LHCN-M2 (cell line): ENCODE data around the gene PPP3R1. TPM values are rescaled to one million over a fixed set of nuclear protein-coding genes. Genes with fewer than 3 reads are reported as not detected.

Experiments
- DNase-seq: peaks from one replicate; pipeline ENCODE4 v3.0.0-alpha.2; 2012; ENCODE audit warnings: low read depth
- polyA plus RNA-seq: library from polyadenylated mRNA; unstranded; fragments of >200 nt; gene quantifications from one replicate; pipeline ENCODE4 v1.2.1, GENCODE V29; 2012; ENCODE audit warnings: missing spikeins
- total RNA-seq: library from RNA; depleted of rRNA; stranded (reverse); fragments of >200 nt; gene quantifications from 2 replicates; pipeline ENCODE4 v1.2.3, GENCODE V29; 2014; rRNA removed

The PPP3R1 gene, protein sequence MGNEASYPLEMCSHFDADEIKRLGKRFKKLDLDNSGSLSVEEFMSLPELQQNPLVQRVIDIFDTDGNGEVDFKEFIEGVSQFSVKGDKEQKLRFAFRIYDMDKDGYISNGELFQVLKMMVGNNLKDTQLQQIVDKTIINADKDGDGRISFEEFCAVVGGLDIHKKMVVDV
- total RNA-seq: 20.2 and 23.5 TPM in 2 replicates
- polyA plus RNA-seq: 23.6 TPM

DNA sequence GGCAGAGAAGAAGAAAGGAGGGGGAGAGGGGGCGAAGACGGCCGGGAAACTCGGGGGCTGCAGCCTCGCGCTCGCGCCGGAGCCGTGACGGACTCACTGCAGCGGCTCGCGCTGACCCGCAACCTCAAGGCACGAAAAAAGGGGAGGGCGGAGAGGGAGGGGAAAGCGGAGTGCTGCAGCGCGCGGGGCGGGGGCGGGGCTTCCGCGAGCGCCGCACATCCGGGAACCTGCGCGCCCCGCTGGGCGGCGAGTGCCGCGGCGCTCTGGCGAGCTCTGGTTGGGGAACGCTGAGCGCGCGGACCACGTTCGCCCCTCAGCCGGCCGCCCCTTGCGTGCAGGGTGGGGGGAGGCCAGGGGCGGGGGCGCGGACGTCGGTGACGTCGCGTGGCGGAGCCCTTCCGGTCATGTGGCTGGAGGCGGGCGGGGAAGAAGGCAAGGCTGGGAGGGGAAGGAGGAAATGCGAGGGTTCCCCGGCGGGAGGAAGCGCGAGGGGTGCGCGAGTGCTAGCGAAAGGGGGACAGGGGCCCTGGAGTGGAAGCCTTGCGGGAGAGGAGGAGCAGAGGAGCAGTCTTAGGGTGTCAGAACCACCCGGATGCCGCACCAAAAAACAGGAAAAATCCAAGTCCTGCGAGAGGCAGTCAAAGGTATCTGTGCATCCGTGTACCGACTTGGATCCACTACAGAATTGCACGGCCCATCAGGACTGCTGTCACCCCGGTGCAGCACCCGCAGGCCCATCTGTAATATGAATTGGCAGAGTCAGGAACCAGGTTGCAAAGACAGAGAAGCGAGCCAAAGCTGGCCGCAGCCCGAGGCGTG lies at the start of gene PPP3R1:
Gene PPP3R1, minus strand, starts transcription at position 133 of the 819 bp plus-strand sequence. CDS start 405 bp downstream, outside the sequence.
- peak; percentile 94 for DNase-seq

DNA sequence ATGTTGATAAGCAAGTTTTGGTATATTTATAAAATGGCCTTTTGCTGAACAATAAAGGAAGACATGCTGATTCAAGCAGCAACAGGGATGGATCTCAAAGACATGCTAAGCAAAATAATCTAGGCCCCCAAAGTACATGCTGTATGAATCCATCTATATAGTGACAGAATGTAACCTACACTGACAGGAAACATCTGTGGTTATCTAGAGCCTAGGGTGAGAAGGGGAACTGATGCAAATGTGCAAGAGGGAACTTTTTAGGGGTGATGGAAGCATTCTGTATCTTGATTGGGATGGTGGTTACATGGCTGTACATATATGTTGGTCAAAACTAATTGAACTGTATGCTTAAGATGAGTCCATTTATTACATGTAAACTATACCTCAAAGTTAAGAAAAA lies 43.2 kb upstream of the PPP3R1 start:
- no peak for DNase-seq

DNA sequence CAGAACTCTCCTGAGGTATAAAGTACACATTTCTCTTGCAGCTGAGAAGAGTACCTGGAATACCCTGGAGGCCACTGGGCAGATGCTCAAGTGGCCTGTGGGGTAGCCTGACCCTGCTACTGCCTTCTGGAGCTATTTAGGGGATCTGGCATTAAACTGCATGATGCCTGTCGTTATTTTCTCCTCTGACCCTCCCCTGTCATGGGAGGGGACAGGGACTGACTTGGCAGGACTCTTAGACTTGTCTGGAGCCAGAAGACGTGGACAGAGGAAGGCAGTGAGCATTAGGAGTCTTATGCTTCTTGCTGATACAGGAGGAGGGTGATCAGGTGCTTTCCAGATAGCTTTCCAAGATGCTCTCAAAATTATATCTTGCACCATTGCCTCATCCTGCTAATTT lies 42.6 kb upstream of the PPP3R1 start:
- DNase-seq: no peak

DNA sequence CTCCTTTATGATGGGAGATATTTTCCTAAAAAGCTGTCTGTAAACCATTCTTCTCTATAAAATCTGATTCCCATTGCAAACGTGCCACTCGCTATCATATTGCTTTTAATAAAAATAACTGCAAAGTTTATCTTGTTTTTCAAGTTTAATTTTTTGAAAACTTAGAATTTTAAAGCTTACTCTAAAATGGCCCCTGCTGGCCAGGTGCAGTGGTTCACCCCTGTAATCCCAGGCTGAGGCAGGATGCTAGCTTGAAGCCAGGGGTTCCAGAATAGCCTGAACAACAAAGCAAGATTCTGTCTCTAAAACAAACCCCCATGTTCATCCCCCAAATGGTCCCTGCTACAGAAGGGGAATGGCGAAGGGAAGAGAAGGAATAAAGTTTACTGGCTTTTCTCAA lies 41.9 kb upstream of the PPP3R1 start:
- no peak for DNase-seq

DNA sequence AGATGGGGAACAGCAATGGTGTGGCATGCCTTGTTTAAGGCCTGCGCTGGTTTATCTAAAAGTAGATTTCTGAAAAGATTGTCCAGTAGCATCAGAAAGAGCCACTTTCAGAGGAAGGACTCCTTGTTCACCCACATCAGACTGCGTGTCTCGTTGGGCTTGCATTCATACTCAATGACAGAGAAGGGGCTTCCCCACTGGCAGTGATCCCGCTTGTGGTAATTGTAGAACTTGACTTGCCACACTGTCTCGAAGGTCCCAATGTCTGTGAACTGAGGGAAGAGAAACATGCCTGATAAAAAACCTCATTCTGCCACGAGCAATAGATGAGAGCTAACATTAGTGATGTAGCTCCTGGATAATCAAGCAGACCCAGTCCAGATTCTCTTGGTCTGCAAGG lies 41.4 kb upstream of the PPP3R1 start:
- DNase-seq: no peak

DNA sequence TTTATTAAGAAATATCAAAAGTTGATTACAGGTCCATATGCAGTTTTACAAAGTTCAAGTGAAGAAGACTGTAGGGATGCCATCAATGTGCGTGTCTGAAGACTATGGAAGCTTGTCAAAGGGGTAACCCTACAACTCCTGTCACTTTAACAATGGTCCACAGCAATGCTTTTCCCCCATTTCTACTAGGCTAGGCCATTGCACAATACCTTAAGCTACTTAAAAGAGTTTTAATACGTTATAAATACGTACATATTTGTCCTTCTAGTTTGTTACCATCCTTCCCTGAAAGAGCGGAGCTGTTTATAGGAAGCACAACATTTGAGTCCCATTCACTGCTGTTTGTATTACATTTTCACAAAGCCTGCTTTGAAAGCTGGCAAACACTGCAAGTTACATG lies 40.7 kb upstream of the PPP3R1 start:
- DNase-seq: no peak

DNA sequence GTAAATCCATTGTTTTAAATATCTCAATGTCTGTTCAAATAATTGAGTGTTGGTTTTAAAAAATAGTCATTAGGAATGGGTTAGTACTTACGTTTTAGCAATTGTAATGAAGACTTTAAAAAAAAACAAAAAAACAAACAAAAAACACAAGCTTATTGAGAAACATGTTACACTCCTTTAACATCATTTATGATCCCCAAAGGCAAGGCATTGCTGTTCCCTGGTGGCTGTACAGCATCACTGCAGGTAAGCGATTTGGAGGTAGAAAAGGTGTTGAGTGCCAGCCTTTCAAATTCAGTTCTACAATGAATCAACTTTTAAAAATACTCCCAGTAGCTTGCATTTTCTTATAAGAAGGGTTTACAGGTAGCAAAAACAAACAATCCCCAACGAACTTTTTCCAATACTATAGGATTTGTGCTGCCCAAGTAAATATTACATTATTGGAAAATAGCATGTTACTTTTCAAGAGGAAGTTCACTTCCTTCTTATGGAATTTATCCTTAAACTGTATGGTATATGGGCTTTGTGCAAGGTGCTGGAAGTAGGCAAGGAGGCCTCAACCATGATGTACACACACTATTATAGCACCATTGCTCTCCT lies 39.9 kb upstream of the PPP3R1 start:
- DNase-seq: no peak

DNA sequence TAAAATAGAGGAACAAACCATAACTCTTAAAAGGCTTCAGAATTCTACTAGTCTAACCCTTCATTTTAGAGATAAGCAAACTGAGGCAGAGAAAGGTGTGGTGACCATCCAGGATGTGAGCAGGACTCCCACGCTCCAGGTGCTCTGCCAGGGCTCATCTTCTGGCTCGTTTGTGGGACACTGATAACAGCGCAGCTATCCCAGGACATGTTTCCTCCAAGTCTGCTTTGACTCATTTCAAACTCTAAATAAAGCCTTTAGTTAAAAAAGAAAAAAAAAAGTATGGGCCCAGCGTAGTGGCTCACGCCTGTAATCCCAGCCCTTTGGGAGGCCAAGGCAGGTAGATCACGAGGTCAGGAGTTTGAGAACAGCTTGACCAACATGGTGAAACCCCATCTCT lies 39.0 kb upstream of the PPP3R1 start:
- DNase-seq: no peak

DNA sequence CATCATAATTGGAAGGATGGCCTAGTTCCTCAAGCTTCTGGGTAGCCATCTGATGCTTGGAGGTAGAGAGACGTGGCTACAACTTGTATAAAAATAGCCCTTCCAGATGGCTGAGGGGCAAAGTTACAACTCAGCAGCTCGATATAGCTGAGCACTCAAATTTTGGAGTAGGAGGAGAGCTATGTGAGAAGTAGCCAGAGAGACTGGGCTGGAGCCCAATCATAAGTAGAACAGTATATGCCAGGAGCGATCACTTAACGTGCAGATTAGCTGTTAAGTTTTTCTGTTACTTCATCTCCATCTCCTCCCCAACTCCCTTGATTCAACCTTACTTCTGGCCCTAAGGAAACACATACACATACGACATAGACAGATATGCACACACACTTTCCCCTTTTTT lies 38.6 kb upstream of the PPP3R1 start:
- DNase-seq: no peak

DNA sequence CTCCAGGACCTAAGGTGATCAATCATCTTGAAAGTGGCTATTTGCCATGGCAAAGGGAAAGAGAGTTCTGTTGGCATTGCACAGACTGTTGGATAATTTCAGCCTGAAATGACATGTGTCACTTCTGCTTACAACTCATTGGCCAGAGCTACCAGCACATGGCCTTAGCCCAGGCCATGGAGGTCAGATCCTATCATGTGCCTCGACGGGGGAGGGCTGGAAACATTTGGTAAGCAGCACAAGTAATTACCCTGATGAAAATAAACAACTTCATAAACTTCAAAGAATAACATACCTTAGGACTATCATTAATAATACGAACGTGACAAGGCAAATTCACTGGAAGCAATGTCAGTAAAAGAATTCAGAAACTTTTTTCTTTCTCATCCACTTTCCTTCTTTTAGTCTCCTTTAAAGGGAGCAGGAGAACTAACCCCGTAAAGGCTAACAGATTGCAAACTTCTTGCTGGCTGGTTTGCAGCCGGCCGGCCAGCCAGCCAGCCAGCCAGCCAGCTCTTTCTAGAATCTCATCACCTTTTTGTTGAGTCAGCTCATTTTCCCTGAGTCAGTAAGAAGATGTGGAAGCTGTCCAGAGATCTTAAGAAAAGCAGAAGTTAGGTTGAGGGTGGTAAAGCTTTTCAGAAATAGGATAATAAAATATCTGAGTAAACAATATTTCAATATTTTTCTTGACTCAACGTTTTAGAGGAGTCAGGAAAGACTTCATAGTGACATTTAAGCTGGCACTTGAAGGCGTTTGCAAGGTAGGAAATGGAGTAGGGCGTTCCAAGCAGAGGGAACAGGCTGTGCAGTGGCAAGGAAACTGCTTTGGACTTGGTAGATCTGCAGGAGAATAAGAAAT lies 35.5 kb upstream of the PPP3R1 start:
- peak; percentile 21 for DNase-seq

DNA sequence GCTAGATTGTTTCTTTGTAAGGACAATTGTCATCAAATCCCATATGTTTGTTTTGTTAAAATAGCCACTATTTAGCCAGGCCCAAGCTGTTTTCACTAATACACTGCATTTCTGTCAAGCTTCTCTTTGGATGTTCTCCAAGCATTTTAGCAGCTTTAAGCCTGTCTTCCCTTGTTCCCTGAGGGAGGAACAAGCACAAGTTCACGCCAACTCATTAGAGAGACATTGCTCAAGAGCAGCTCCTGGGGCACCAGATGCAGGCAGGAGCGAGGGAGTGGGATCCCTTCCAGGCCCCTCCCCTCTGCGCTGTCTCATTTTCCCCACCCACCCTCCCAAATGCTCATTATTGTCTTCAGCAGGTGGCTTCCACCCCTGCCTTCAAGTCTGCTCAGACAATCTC lies 32.6 kb upstream of the PPP3R1 start:
- peak; percentile 65 for DNase-seq

DNA sequence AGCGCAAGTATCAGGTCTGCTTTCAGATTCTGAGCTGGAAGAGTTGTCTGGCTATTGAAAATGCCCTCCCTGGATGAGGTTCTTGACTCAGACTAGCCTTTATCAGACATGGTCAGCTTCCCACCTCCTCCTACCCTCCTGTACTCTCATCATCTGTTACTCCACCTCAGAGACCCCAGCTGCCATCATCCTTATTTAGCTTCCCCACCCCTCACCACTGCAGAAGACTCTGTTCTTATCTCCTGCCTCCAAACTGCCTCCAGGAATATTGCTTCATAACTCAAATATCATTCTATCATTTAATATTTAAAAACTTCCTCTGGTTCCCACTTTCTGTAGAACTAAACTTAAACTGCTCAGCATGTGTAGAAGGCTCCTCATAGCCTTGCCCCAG lies 31.1 kb upstream of the PPP3R1 start:
- no peak for DNase-seq

DNA sequence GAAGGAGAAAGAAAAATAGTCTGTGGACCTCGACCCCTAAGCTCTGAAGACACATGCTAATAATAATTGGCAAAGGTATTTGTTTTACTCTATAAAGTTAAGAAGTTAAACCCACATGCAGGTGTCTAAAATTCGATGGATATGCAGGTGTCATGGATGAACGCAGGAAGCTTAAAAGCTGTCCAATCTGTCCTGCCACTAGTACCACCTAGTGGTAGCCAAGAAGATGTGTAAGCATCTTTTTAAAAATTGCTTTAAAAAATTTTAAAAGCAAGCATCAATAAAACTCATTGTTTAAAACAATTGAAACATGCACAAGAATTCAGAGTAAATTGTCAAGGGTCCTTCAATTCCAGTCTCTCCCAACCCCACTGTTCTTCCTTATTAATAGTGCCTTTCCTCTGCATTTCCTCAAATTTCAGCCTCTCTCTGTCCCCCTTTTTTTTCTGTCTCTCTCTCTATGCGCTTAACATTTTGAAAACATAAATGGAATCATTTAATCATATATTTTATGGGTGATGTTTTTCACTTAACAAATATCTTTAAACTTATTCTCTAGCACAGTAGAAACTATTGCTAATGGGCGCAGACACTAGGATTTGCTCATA lies 30.6 kb upstream of the PPP3R1 start:
- DNase-seq: peak; percentile 31

DNA sequence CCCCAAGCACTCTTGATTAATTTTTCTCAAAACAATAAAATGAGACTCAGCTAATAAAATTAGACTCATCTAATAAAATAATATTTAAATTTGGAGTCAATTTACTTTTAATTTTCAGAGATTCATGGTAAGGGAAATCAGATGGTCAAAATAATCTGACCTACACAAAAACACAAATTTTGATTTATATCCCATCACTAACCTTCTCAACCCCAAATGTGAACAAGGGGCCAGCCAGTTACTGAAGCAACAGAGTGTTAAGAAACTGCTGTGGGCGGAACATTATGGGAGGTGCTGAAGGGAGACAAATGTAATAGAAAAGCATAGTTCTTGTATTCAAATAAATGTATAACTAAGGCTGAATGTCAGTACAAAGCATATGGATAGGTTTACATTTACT lies 28.5 kb upstream of the PPP3R1 start:
- no peak for DNase-seq

DNA sequence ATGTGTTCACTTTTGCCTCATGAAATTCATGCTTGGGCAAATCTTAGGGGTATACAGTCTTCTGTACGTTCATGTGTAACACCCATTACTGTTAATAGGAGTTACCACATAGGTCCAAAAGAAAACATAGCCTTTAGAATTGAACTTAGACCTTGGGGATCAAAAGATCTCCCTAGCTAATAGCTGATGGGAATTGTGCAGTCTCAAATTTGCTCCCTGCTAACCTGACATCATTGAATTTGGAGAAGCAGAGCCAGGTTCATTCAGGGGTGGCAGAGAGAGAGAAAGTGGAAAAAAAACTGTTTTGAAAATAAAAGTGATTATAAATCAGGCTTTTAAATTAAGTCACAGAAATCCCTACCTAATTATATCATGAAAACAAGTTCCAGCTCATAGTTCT lies 28.0 kb upstream of the PPP3R1 start:
- DNase-seq: no peak

DNA sequence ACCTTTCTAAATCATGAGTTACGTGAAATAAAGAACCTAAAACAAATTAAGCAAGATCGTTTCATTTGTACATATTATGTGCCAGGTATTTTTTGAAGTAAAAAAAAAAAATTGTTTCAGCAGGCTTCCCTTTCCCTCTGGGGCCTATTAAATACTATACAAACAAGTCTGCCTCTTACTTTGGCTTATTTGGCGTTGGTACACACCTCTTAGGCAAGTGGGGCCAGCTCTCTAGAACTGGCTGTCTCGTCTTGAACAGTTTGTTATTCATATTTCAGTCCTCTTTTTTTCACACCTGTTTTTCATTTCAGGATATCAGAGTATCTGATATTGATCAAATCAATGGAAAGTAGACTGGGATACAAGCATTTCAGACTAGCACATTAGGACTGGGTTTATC lies 27.4 kb upstream of the PPP3R1 start:
- no peak for DNase-seq

DNA sequence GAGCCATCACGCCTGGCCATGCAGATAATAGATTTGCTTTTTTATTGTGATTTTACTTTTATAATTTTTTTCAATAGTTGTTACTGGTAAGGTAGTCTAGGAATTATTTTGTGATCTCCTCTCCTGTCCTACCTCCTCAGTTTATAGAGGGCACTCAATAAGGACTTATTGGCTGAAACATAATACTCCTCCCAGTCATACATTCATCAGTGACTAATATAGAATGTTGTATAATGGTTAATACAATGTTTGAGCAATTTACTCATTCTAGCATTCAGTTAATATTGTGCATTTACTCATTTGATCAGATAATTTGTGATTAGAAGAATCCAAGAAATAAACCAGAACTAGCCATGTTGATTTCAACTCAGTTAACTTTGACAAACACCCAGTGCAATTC lies 25.8 kb upstream of the PPP3R1 start:
- DNase-seq: no peak

DNA sequence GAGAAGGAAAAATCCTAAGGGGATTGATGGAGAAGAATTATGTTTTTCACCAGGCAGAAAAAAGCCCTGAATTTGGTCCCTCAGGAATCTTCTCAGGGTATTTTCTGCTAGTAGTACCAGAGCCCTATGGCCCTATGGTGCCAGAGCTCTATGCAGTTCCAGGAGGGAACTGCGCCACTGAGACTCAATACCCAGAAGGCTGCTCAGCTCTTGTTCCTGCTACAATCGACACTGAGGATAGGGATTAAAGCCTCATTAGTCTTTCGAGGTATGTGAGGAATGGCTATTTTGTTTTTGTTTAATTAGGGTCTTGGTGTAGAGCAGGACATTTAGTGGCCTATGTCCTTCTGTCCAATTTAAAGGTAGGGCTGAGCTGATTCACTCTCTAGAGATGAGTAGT lies 21.7 kb upstream of the PPP3R1 start:
- DNase-seq: no peak

DNA sequence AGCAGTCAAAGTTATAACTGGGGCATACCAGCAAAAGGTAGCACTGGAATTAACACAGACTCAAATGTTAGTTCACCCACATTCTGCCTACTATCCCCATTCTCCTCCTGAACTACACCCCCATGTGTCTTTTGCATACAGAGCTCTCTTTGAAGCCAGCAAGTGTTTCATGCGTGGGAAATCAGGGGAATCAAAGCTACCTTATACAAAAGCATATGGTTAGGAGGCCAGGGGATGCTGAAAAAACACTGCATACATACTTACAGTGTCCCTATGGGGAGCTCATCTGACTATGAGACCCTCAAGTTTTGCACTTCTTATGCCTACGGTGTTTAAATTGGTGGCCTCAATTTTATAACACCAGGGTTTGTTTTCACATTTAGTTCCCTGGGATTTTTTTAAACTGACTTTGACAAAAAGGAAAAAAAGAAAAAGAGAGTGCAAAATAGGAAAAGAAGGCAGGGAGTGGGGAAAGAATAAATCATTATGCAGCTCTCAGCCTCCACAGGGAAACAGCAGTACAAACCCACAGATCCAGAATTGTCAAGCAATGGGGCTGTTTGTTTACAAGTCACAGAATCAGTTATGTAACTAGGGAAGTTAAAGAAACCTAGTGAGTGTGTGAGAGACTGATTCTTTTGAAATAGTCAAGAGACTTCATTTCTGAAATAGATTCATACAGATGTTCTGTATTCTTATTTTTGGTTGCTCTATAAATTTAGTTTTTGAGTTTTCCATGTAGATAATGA lies 20.1 kb upstream of the PPP3R1 start:
- DNase-seq: no peak

DNA sequence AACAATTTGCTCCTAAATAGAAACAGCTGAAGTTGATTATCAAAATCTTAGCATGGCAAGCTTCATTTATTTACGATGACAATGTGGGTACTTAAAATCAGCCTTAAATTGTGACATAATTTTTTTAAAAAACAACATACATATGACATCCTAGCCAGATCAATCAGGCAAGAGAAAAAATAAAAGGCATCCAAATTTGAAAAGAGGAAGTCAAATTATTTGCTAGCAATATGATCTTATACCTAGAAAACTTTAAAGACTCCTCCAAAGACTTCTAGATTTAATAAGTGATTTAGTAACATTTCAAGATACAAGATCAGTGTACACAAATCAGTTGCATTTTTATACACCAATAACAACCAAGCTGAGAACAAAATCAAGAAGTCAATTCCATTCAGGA lies 14.3 kb upstream of the PPP3R1 start:
- no peak for DNase-seq

DNA sequence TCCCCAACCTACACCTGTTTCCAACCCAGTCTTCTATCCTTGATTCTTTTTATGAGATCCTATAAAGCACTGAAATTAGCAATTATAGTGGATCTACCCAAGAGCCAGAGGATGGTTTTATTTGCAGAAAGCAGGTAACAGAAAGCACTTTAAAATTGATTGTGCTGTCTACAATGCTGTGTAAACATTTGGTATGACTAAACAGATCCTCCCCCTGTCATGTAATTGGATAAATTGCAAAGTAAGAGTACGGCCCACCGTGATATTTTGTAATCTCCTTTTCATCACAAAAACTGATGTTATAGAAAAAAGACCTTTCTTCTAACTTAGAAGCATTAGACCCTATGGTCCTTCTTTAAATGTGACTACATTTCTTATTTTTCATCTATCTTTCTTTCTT lies 11.3 kb upstream of the PPP3R1 start:
- DNase-seq: no peak
